NOMO-1 treated with dmso at 0.1 percent for 144 hours (cell line): ENCODE data around the gene THAP9.

Source experiments
- DNase-seq: peaks from one replicate; lab custom pipeline; 2025; ENCODE audit not compliant: unreplicated experiment; lab: John Stamatoyannopoulos, UW

THAP9 gene

GRCh38 chr4:82947498-82947897 lies 47.0 kb downstream of the THAP9 start:
- no peak for DNase-seq

DNA sequence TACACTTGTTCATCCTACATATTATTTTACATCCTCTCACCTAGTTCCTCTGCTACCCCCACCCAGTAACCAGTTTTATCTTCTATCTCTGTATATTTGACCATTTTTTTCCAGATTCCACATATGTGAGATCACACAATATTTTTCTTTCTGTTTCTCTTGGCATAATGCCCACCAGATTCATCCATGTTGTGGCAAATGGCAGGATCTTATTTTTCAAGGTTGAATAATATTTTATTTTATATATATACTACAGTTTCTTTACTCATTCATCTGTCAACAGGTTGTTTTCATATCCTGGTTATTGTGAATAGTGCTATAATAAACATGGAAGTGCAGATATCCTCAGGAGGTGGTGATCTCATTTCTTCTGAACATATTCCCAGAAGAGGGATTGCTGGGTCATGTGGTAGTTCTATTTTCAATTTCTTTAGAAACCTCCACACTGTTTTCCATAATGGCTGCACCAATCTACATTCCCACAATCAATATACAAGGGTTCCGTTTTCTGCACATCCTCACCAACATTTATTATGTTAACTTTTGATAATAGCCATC lies 48.2 kb downstream of the THAP9 start:
- DNase-seq: no peak

DNA sequence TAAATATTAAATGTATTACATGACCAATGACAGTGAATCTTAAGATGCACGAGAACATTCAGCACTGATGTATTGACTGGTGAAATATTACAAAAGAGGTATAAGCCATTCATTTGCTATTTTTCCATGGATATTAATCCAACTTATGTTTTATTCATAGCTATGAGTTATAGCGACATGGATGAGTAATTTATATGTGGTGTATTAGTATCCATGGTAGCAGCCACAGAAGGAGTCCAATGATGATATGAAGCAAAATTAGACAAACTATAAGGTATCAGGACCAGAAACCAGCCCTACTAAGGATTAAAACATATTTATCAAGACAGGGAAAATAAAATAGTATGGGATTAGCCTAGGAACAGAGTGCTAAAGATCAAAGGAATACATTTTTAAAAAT lies 50.7 kb downstream of the THAP9 start:
- DNase-seq: no peak

- DNase-seq: no peak
Measured at GRCh38 chr4:82954212-82954611, 53.7 kb downstream of the THAP9 start.

DNA sequence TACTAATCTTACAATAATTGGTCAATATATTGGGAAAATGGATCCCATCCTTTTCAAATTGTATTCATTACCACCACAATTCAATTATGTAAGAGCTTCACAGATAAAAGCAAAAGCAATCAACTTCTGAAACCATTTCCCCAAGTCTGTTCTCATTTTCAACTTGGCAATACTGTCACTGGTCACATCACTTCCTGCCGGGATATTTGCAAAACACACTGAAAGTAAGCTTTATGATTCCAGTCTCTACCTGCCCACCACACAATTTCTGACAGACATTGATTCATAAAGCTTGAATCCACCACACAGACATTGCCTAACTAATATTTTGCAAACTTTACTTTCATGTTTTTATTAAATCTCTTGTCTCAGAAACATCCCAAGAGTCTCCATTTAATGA lies 56.5 kb downstream of the THAP9 start:
- DNase-seq: peak; percentile 23

DNA sequence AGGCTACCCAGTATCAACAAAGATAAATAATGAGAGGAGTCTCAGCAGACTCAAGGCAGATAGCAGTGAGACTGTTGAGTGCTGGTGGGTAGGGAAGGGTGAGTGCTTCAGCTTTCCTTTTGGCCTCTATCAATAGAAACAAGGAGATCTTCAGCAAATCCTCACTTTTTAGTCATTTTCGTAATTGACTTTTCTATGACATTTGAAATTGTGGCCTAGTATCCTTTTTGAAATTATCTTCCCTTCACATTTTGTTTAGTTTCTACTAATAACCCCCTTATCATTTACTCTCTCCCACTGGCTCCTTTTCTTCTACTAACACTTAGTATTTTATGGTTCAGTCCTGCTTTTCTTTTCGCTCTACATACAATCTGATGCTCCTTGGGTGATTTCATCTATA lies 65.2 kb downstream of the THAP9 start:
- no peak for DNase-seq

- DNase-seq: no peak
Measured at GRCh38 chr4:82968972-82969371, 68.4 kb downstream of the THAP9 start.

DNA sequence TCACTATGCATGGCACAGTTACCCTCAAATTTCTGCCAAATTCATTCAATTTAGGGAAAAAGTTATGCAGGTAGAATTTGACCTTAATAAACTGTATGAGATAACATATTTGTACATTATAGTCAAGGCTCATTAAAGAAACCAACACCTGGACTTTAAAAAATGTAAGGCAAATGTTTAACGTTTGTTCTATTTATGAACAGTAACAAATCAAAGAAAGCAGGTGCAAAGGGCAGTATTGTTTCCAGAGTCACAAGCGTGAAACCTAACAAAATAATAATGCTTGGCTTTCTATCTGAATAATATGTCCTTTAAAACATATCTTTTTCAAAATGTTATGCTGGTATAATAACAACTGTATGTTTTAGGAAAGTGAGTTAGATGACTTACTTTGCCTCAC lies 68.9 kb downstream of the THAP9 start:
- DNase-seq: no peak
